Subcutaneous adipose tissue (tissue), 4 donors: ENCODE data around the gene MKLN1. TPM values are rescaled to one million over a fixed set of nuclear protein-coding genes. Genes with fewer than 3 reads are reported as not detected.

ENCODE experiments used
- total RNA-seq, 4 donors: library from RNA; depleted of rRNA; stranded (reverse); fragments of >200 nt; gene quantifications; one replicate each; pipeline ENCODE4 v1.1.0, GENCODE V29; 2016
- TF ChIP-seq, protein P1 (sequence below): fragments of 450-650 bp; IDR thresholded peaks from one replicate; pipeline ENCODE4 v1.5.1; 2016; ENCODE audit warnings: low read depth, mild to moderate bottlenecking, control low read depth, antibody characterized with exemption, moderate library complexity

MKLN1 gene
- total RNA-seq, 4 donors from 2014 or later: 67.0 to 144 (median 89.2) TPM

DNA sequence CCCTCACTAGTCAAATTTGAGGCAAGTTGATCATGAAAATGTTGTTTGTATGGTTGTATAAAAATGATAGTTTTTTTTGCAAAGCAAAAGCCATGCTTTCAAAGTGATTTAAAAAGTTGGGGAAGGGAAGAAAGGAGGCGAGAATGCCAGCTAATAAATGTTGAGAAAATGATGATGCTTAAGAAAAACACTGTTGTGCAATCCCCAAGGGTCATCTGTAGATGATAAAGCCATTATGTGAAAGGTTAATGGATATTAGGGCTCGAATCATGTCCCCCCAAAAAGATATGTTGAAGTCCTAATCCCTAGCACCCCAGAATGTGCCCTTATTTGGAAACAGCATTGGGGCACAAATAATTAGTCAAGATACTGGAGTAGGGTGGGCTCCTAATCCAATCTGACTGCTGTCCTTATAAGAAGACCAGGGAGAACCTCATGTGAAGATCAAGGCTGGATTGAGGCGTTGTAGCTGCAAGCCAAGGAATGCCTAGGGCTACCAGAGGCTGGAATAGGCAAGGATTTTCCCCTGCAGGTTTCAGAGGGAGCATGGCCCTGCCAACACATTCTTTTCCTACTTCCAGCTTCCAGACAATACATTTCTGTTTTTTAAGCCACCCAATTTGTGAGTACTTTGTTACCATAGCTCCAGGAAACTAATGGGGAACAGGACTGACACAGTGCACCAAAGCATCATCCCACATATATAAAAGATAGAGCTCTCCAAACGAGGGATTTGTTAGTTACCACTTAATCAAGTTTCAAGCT lies 35.4 kb upstream of the MKLN1 start:
- TF ChIP-seq, protein P1, sequence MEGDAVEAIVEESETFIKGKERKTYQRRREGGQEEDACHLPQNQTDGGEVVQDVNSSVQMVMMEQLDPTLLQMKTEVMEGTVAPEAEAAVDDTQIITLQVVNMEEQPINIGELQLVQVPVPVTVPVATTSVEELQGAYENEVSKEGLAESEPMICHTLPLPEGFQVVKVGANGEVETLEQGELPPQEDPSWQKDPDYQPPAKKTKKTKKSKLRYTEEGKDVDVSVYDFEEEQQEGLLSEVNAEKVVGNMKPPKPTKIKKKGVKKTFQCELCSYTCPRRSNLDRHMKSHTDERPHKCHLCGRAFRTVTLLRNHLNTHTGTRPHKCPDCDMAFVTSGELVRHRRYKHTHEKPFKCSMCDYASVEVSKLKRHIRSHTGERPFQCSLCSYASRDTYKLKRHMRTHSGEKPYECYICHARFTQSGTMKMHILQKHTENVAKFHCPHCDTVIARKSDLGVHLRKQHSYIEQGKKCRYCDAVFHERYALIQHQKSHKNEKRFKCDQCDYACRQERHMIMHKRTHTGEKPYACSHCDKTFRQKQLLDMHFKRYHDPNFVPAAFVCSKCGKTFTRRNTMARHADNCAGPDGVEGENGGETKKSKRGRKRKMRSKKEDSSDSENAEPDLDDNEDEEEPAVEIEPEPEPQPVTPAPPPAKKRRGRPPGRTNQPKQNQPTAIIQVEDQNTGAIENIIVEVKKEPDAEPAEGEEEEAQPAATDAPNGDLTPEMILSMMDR: no peak

DNA sequence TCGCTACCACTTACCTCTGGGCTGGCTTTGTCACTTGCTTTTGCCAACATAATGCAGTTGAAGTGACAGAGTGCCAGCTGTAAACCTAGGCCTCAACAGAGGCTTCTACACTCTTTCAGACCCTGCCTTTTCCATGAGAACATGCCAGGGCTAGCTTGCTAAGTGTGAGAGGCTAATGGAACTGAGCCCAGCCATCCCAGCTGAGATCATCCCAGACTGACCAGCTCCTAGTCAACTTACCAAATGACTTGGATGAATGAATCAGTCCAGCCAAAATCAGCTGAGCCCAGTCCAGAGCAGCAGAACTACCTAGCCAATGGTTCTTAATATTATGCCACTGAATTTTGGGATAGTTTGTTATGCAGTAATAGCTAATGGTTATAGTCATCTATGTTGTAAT lies 34.7 kb upstream of the MKLN1 start:
- TF ChIP-seq, protein P1: no peak

DNA sequence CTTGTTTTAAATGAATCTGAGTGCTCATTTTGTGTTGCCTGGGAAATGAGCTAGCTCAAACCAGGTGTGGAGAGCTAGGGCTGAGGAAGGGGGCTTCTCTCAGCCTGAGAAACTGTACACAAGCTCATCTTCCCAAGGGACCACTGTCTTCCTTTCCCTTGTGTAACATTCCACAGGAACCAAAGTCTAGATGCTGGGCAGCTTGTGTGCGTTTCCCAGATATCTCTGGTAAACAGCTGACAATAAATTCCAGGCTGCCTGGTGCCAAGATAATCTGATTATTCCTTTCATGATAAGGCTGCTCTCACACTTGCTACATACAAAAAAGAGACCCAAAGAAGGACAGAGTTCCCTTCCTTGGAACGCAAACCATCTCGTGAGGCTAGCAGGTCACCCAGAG lies 33.1 kb upstream of the MKLN1 start:
- TF ChIP-seq, protein P1: no peak

DNA sequence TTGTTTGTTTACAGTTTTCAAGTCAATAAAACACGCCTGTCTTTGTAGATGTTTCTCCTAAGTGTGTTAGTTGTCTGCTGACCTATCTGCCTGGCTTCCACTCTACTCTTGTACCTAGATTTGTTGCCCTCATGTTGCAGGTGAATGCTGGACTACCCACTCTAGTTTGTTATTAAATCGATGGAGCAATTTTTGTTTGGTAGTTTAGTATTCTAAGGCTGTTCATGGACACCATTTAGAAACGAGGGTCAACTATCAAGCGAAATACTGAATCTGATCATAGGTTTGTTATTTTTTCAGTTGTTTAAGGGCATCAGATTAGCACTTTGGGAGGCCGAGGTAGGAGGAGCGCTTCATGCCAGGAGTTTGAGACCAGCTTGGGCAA lies 29.1 kb upstream of the MKLN1 start:
- TF ChIP-seq, protein P1: no peak

DNA sequence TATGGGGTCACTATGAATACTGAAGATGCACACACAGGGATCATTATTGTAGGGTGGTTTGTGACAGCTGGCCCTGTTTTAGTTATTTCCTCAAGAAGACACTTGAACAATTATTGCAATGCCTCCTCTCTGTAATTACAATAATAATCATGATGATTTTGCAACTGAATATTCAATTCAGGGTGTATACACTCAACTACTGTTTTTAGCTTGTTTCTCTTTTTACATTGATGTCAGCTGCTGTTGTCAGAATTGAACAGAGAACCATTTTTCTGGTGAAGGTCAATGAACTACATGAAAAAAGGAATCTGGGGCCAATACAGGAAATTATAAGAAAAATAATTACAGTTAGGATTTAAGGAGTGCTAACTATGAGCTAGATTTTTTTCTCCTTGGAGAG lies 28.6 kb upstream of the MKLN1 start:
- TF ChIP-seq, protein P1: no peak

DNA sequence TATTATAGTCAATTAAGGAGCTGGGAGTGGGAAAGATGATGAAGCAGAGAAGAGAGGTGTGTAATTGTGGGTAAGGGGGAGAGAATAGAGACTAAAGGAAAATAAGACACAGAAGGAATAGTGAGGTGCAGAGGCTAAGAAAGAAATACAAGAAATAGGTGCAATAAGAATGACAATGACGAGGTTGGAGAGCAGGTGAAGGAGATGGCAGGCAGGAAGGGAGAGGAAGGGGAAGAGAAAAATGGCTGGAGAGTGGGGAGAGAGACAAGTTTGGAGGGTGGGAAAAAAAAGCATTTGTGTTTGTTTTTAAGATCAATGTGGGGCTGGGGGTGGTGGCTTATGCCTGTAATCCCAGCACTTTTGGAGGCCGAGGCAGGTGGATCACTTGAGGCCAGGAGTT lies 27.6 kb upstream of the MKLN1 start:
- TF ChIP-seq, protein P1: no peak

DNA sequence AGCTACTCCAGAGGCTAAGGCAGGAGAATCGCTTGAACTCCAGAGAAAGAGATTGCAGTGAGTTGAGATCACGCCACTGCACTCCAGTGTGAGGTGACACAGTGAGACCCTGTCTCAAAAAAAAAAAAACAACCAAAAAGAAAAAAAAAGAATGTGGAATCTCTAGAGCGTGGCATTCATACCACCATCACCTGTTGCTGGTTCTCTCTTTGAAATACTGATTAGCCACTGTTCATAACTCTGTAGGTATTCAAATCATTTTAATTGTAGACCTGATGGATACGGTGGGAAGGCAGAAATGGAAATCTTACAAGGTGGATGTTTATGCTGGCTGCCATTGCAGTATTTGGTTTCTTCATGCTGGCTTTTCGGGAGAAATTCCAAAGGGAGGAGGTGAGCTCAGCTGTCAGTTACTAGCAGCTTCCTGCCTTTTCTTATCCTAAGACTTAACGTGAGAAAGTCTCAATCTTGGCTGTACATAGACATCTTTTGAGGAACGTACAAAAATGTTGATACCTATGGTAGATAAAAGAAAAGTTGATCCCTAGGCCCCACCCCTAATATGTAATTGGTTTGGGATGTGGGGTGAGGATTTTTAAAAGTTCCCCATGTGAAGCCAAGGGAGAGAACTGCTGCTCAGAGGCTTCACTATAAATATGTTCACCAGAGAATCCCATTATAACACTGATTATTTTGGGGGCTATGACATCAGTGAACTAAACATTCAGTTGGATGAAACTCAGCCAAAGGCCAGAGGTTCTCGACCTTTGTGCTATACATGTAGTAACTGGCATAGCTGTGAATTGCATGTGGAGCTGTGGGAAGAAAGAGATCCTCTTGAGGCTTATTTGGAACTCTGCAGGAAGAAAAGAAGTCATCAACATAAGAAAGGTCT lies 26.9 kb upstream of the MKLN1 start:
- TF ChIP-seq, protein P1: no peak
